Nephron progenitor cell (in vitro differentiated cells): Measurements from ENCODE around the gene LRRC74A.

ENCODE experiments used
- DNase-seq: peaks from one replicate; pipeline ENCODE4 v3.0.0; 2021
- H3K27ac Mint-ChIP-seq: 2 replicates; pipeline ENCODE4 v1.8.0; 2021; ENCODE audit warnings: mild to moderate bottlenecking, moderate library complexity, mixed read lengths
- H3K27me3 Mint-ChIP-seq: 2 replicates; pipeline ENCODE4 v1.8.0; 2021; ENCODE audit warnings: mild to moderate bottlenecking, low read depth, mixed read lengths; ENCODE audit not compliant: poor library complexity
- H3K36me3 Mint-ChIP-seq: 2 replicates; pipeline ENCODE4 v1.8.0; 2021; ENCODE audit warnings: low read depth, mixed read lengths
- H3K4me1 Mint-ChIP-seq: 2 replicates; pipeline ENCODE4 v1.8.0; 2021; ENCODE audit warnings: mixed read lengths
- H3K4me3 Mint-ChIP-seq: 2 replicates; pipeline ENCODE4 v1.8.0; 2021; ENCODE audit warnings: mild to moderate bottlenecking, moderate library complexity, mixed read lengths
- H3K9me3 Mint-ChIP-seq: 2 replicates; pipeline ENCODE4 v1.8.0; 2021; ENCODE audit warnings: mild to moderate bottlenecking, moderate library complexity, mixed read lengths
- TF ChIP-seq, protein P1 (sequence below): fragments of 200-600 bp; sonication (generic); IDR thresholded peaks from 2 replicates; pipeline ENCODE4 v1.5.0; 2021; ENCODE audit warnings: antibody characterized with exemption

LRRC74A gene

DNA sequence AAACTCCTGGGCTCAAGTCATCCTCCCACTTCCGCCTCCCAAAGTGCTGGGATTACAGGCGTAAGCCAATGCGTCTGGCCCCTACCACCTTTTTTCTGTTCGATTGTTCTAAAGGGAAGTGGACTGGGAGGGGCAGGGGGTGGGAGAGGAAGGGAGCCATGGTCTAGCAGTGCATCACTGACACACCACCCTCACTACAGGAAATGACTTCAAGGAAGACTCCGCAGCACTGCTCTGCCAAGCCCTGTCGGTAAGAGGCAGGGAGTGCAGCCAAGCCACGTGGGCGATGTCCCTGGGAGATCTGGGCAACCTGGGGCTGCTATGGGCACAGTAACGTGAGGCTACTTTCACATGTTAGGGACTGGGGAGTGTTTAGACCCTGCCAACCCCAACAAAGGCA lies 18.0 kb downstream of the LRRC74A start:
- DNase-seq = no peak
- Mint-ChIP-seq H3K4me3 (no peak overlapping the region), H3K27ac (no peak overlapping the region), H3K4me1 (peaks cover 8% of the 10 kb centered on the region), H3K27me3 (peaks cover 23% of the 10 kb centered on the region), H3K36me3 (no peaks in the 10 kb centered on the region), H3K9me3 (no peaks in the 10 kb centered on the region)
- TF ChIP-seq, protein P1, sequence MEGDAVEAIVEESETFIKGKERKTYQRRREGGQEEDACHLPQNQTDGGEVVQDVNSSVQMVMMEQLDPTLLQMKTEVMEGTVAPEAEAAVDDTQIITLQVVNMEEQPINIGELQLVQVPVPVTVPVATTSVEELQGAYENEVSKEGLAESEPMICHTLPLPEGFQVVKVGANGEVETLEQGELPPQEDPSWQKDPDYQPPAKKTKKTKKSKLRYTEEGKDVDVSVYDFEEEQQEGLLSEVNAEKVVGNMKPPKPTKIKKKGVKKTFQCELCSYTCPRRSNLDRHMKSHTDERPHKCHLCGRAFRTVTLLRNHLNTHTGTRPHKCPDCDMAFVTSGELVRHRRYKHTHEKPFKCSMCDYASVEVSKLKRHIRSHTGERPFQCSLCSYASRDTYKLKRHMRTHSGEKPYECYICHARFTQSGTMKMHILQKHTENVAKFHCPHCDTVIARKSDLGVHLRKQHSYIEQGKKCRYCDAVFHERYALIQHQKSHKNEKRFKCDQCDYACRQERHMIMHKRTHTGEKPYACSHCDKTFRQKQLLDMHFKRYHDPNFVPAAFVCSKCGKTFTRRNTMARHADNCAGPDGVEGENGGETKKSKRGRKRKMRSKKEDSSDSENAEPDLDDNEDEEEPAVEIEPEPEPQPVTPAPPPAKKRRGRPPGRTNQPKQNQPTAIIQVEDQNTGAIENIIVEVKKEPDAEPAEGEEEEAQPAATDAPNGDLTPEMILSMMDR = no peak

DNA sequence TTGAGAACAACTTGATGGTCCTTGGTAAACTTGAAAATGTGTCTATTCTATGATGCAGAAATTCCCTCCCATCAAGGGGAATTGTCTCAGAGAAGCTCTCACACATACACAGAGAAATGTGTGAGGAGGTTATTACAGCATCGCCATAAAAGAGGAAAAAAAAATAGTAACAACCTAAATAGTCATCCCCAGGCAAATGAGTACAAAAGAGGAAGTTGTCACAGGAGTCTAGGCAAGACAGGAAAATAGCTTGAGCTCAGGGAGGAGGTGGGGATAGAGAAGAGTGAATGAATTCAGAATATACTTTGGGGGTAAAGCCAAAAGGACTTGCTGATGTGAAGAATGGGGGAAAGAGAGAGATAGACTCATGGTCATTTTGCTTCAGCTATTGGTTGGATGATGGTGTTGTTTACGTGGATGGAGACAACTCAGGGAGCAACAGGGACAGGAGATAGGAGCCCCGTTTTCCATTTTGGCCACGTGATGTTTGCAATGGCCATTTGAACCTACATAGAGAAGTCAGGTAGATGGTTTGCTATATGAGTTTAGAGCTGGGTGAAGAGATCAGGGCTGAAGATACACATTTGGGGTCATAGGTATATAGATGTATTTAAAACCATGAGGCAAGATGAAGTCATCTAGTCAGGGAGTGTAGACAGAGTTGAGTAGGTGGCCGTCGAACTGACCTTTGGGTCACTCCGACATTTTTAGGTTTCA lies 20.3 kb downstream of the LRRC74A start:
- Mint-ChIP-seq H3K36me3 (no peaks in the 10 kb centered on the region), H3K27ac (no peak overlapping the region), H3K4me3 (no peak overlapping the region), H3K27me3 (peaks cover 20% of the 10 kb centered on the region), H3K4me1 (peaks cover 8% of the 10 kb centered on the region), H3K9me3 (no peaks in the 10 kb centered on the region)
- TF ChIP-seq, protein P1 = no peak
- DNase-seq = no peak

DNA sequence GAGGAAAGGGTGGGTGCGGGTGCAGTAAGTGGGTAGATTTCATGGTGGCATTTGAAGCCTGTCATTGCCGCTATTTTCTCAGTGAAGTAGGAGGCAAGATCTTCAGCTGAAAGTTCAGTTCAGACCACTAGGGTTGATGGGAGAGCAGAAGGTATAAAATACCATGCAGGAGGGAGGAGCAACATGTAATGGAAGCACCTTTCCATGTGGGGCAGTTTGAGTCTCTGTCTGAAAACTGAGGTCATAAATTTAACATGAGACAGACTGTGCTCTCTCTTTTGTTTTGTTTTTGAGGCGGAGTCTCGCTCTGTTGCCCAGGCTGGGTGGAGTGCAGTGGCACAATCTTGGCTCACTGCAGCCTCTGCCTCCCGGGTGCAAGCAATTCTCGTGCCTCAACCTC lies 22.7 kb downstream of the LRRC74A start:
- peak overlapping the region; percentile 10 for H3K27ac Mint-ChIP-seq
- peaks cover 23% of the 10 kb centered on the region for H3K27me3 Mint-ChIP-seq
- no peaks in the 10 kb centered on the region for H3K36me3 Mint-ChIP-seq
- H3K4me3 Mint-ChIP-seq = no peak overlapping the region
- peaks cover 8% of the 10 kb centered on the region for H3K4me1 Mint-ChIP-seq
- H3K9me3 Mint-ChIP-seq = no peaks in the 10 kb centered on the region
- DNase-seq = no peak
- TF ChIP-seq, protein P1 = no peak

DNA sequence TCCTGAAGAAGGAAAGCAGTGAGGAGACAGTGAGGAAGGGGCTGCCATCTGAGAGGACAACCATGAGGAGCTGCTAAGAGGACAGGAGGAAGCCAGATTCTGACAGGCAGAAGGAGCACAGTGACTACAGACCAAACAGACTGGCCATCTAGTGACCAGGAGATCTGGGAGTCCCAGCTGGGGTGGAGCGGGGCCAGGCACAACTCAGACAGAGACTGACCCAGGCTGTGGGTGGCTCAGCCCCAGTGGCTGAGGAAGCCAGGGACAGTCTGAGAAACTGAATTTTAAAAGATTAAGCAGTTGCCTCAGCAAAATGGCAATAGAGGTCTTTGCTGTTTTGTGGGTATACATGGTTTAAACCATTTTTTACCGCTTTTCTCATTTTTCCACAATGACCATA lies 28.9 kb downstream of the LRRC74A start:
- H3K36me3 Mint-ChIP-seq = no peaks in the 10 kb centered on the region
- H3K4me1 Mint-ChIP-seq = peaks cover 3% of the 10 kb centered on the region
- H3K9me3 Mint-ChIP-seq = peaks cover 5% of the 10 kb centered on the region
- no peak for DNase-seq
- peaks cover 24% of the 10 kb centered on the region for H3K27me3 Mint-ChIP-seq
- H3K27ac Mint-ChIP-seq = no peak overlapping the region
- no peak overlapping the region for H3K4me3 Mint-ChIP-seq
- TF ChIP-seq, protein P1 = no peak

DNA sequence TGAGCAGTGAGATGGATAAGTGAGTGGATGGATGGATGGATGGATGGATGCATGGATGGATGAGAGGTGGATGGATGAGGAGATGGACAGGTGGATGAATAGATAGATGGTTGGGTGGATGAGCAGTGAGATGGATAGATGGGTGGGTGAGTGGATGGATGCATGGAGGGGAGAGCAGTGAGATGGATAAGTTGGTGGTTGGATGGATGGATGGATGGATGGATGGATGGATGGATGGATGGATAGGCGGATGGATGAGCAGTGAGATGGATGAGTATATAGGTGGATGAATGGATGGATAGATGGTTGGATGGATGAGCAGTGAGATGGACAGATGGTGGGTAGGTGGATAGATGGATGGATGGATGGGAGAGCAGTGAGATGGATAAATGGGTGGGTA lies 30.6 kb downstream of the LRRC74A start:
- DNase-seq = no peak
- TF ChIP-seq, protein P1 = no peak
- Mint-ChIP-seq H3K4me1 (peaks cover 6% of the 10 kb centered on the region), H3K4me3 (no peak overlapping the region), H3K36me3 (no peaks in the 10 kb centered on the region), H3K27ac (no peak overlapping the region), H3K27me3 (peaks cover 37% of the 10 kb centered on the region), H3K9me3 (peaks cover 5% of the 10 kb centered on the region)
